ENCODE data around the gene FRMD4A. TPM values are rescaled to one million over a fixed set of nuclear protein-coding genes. Genes with fewer than 3 reads are reported as not detected.

Gene FRMD4A
- total RNA-seq, 1 donor from 2014 or later = 20.2 TPM

GRCh38 chr10:14162629-14163344 is 167.9 kb downstream of the FRMD4A start:
- H3K9me3 ChIP-seq (ENCODE audit: low read depth) = no peaks in the 10 kb centered on the region
- H4K20me1 ChIP-seq (ENCODE audit: low read depth) = no peaks in the 10 kb centered on the region
- no peak overlapping the region for H3K27ac ChIP-seq
- DNase-seq (ENCODE audit: low spot score) = no peak
- no peak overlapping the region for H3K27ac Mint-ChIP-seq
- no peaks in the 10 kb centered on the region for H3K36me3 ChIP-seq
- no peaks in the 10 kb centered on the region for H3F3A ChIP-seq (ENCODE audit: low read depth)
- TF ChIP-seq EZH2phosphoT487 (IDR thresholded peaks at IDR 0.05) (no peak), CTCF (IDR thresholded peaks at IDR 0.05) (no peak), EZH2 (IDR thresholded peaks at IDR 0.05) (no peak)
- H3K27me3 ChIP-seq = no peaks in the 10 kb centered on the region
- H3K27me3 Mint-ChIP-seq (ENCODE audit: insufficient read depth, low read depth) = peaks cover 2% of the 10 kb centered on the region
- H3K4me3 ChIP-seq = no peak overlapping the region
- H3K9me3 Mint-ChIP-seq = no peaks in the 10 kb centered on the region
- H3K4me3 Mint-ChIP-seq = no peak overlapping the region
- peak overlapping the region; percentile 86 for H2AFZ ChIP-seq (replicated peaks)
- H3K4me1 Mint-ChIP-seq = peaks cover 12% of the 10 kb centered on the region
- H3K4me1 ChIP-seq = peaks cover 18% of the 10 kb centered on the region
- no peak overlapping the region for H3K9ac ChIP-seq
- peaks cover 4% of the 10 kb centered on the region for H3K36me3 Mint-ChIP-seq
- no peaks in the 10 kb centered on the region for H3K79me2 ChIP-seq (ENCODE audit: low read depth)
- H3K4me2 ChIP-seq = peak overlapping the region; percentile 51

GRCh38 chr10:14162061-14162460 is 168.7 kb downstream of the FRMD4A start:
- Mint-ChIP-seq H3K36me3 (no peaks in the 10 kb centered on the region), H3K27ac (no peak overlapping the region), H3K4me1 (peaks cover 8% of the 10 kb centered on the region), H3K9me3 (no peaks in the 10 kb centered on the region), H3K27me3 (ENCODE audit: insufficient read depth, low read depth) (peaks cover 2% of the 10 kb centered on the region), H3K4me3 (no peak overlapping the region)
- Histone ChIP-seq H3F3A (ENCODE audit: low read depth) (no peaks in the 10 kb centered on the region), H3K27ac (no peak overlapping the region), H3K9me3 (ENCODE audit: low read depth) (no peaks in the 10 kb centered on the region), H2AFZ (replicated peaks) (no peak overlapping the region), H4K20me1 (ENCODE audit: low read depth) (no peaks in the 10 kb centered on the region), H3K9ac (no peak overlapping the region), H3K4me3 (no peak overlapping the region), H3K4me2 (no peak overlapping the region), H3K4me1 (peaks cover 18% of the 10 kb centered on the region), H3K27me3 (no peaks in the 10 kb centered on the region), H3K79me2 (ENCODE audit: low read depth) (no peaks in the 10 kb centered on the region), H3K36me3 (no peaks in the 10 kb centered on the region)
- no peak for DNase-seq (ENCODE audit: low spot score)
- TF ChIP-seq CTCF (IDR thresholded peaks at IDR 0.05) (no peak), EZH2phosphoT487 (IDR thresholded peaks at IDR 0.05) (no peak), EZH2 (IDR thresholded peaks at IDR 0.05) (no peak)

- peaks cover 8% of the 10 kb centered on the region for H3K4me1 Mint-ChIP-seq
- peaks cover 2% of the 10 kb centered on the region for H3K27me3 Mint-ChIP-seq (ENCODE audit: insufficient read depth, low read depth)
- Histone ChIP-seq H3K36me3 (no peaks in the 10 kb centered on the region), H3K79me2 (ENCODE audit: low read depth) (no peaks in the 10 kb centered on the region), H3K27me3 (no peaks in the 10 kb centered on the region), H3F3A (ENCODE audit: low read depth) (peaks cover 3% of the 10 kb centered on the region), H4K20me1 (ENCODE audit: low read depth) (no peaks in the 10 kb centered on the region), H3K9ac (no peak overlapping the region), H3K4me1 (peaks cover 18% of the 10 kb centered on the region), H3K27ac (no peak overlapping the region), H3K4me3 (no peak overlapping the region), H3K4me2 (no peak overlapping the region), H3K9me3 (ENCODE audit: low read depth) (no peaks in the 10 kb centered on the region), H2AFZ (replicated peaks) (no peak overlapping the region)
- no peak overlapping the region for H3K4me3 Mint-ChIP-seq
- H3K27ac Mint-ChIP-seq = no peak overlapping the region
- DNase-seq (ENCODE audit: low spot score) = no peak
- no peak for TF ChIP-seq CTCF (IDR thresholded peaks at IDR 0.05)
- TF ChIP-seq EZH2phosphoT487 (IDR thresholded peaks at IDR 0.05) = no peak
- TF ChIP-seq EZH2 (IDR thresholded peaks at IDR 0.05) = no peak
- peaks cover 8% of the 10 kb centered on the region for H3K9me3 Mint-ChIP-seq
- H3K36me3 Mint-ChIP-seq = no peaks in the 10 kb centered on the region
Measured at GRCh38 chr10:14160299-14160698, 170.4 kb downstream of the FRMD4A start.

Measured in neural progenitor cell (in vitro differentiated cells).